Common myeloid progenitor, CD34-positive (primary cell): Measurements from ENCODE around the gene ANKS1A.

ENCODE experiments used
- CTCF ChIA-PET: fragments of 350-600 bp; sonication (Branson Sonifier 250); formaldehyde crosslinking; loops from one replicate; lab custom pipeline; 2021; ENCODE audit warnings: antibody characterized with exemption; lab: Charles Lee
- POLR2A ChIA-PET: fragments of 350-600 bp; sonication (Branson Sonifier 250); formaldehyde crosslinking; loops from one replicate; lab custom pipeline; 2021; ENCODE audit warnings: antibody characterized with exemption; lab: Charles Lee
- DNase-seq, 3 donors: peaks; one replicate each; pipeline versions ENCODE4 v3.0.0 to v3.0.0-alpha.2; 2013
- H3K27ac ChIP-seq, 2 experiments: 1 replicate in 1 of 2; 2 replicates in 1 of 2; pipeline ENCODE4 v1.7.0; 2013; ENCODE audit warnings: inconsistent platforms in 2 of 2, low read length in 2 of 2, mild to moderate bottlenecking in 2 of 2, low read depth in 1 of 2, moderate library complexity in 1 of 2; ENCODE audit not compliant: severe bottlenecking in 2 of 2, insufficient read depth in 1 of 2, poor library complexity in 1 of 2
- H3K27me3 ChIP-seq, 5 experiments: replicated peaks in 2 of 5; 1 replicate in 3 of 5; 2 replicates in 2 of 5; pipeline versions ENCODE4 v1.6.1 to v1.7.0; 2013; ENCODE audit warnings: low read length in 4 of 5, mild to moderate bottlenecking in 2 of 5, moderate library complexity in 2 of 5, inconsistent platforms in 1 of 5; ENCODE audit not compliant: insufficient read depth in 5 of 5, control insufficient read depth in 4 of 5
- H3K36me3 ChIP-seq, 4 experiments: 1 replicate in 2 of 4; 2 replicates in 2 of 4; pipeline versions ENCODE4 v1.6.1 to v1.7.0; 2013; ENCODE audit warnings: low read length in 3 of 4, control low read depth in 1 of 4, mild to moderate bottlenecking in 1 of 4; ENCODE audit not compliant: control insufficient read depth in 4 of 4, insufficient read depth in 4 of 4
- H3K4me1 ChIP-seq, 4 experiments: 1 replicate in 3 of 4; 2 replicates in 1 of 4; pipeline versions ENCODE4 v1.6.1 to v1.7.1; 2013; ENCODE audit warnings: low read length in 3 of 4, mild to moderate bottlenecking in 3 of 4, control low read depth in 1 of 4, inconsistent platforms in 1 of 4, moderate library complexity in 1 of 4; ENCODE audit not compliant: control insufficient read depth in 4 of 4, insufficient read depth in 4 of 4; ENCODE audit errors: control extremely low read depth in 1 of 4
- H3K4me3 ChIP-seq, 7 experiments: 1 replicate in 4 of 7; 2 replicates in 3 of 7; pipeline versions ENCODE4 v1.5.1 to v1.7.0; 2013; ENCODE audit warnings: mild to moderate bottlenecking in 7 of 7, low read length in 6 of 7, moderate library complexity in 6 of 7, inconsistent platforms in 2 of 7, low read depth in 2 of 7, control low read depth in 1 of 7; ENCODE audit not compliant: insufficient read depth in 4 of 7, control insufficient read depth in 1 of 7; ENCODE audit errors: extremely low read depth in 1 of 7
- H3K9me3 ChIP-seq, 5 experiments: 1 replicate in 4 of 5; 2 replicates in 1 of 5; pipeline versions ENCODE4 v1.6.1 to v1.7.1; 2013; ENCODE audit warnings: low read length in 4 of 5, mild to moderate bottlenecking in 2 of 5, inconsistent platforms in 1 of 5, low read depth in 1 of 5, moderate library complexity in 1 of 5; ENCODE audit not compliant: control insufficient read depth in 4 of 5, insufficient read depth in 2 of 5; ENCODE audit errors: control extremely low read depth in 1 of 5
- WGBS: methylation state at CpG from one replicate; pipeline ENCODE4 v1.1.5; 2013; ENCODE audit not compliant: insufficient coverage; 5-methylcytosine and 5-hydroxymethylcytosine counted together

ANKS1A gene

GRCh38 chr6:35048031-35048613 lies 159.1 kb downstream of the ANKS1A start:
- peak overlapping the region; percentile 64 to 80 for H3K27ac ChIP-seq
- H3K4me1 ChIP-seq, result peaks cover 56 to 98% (median 93%) of the 10 kb centered on the region in 4 experiments
- ChIA-PET POLR2A (interaction anchor here (0.6 kb wide), 1 partner anchor 44 kb away, joined by 3 read pairs; no protein-coding TSS in a partner anchor), CTCF (interaction anchor here (0.6 to 8.3 kb wide), 8 partner anchors 11 to 1818 kb away, joined by 3 to 49 read pairs (median 9); no protein-coding TSS in a partner anchor)
- peak overlapping the region in 4 of 7 experiments; percentile 4 to 37 (median 20) for H3K4me3 ChIP-seq
- peak; percentile 38 to 83 (median 80) for DNase-seq
- WGBS, result 69% methylated on average over 9 of the region's 12 CpGs
- peaks cover 0 to 9% (median 0%) of the 10 kb centered on the region in 4 experiments for H3K36me3 ChIP-seq
- no peaks in the 10 kb centered on the region for H3K9me3 ChIP-seq
- H3K27me3 ChIP-seq, result no peaks in the 10 kb centered on the region

- H3K4me1 ChIP-seq, result peaks cover 54 to 97% (median 92%) of the 10 kb centered on the region in 4 experiments
- H3K27ac ChIP-seq, result peak overlapping the region; percentile 64 to 80
- H3K4me3 ChIP-seq, result peak overlapping the region in 2 of 7 experiments; percentile 4 to 16
- H3K9me3 ChIP-seq, result no peaks in the 10 kb centered on the region
- DNase-seq, result peak; percentile 48 to 87 (median 80)
- 35% methylated on average over 11 of the region's 11 CpGs for WGBS
- H3K27me3 ChIP-seq, result no peaks in the 10 kb centered on the region
- ChIA-PET POLR2A (no interaction called here), CTCF (interaction anchor here (0.9 to 8.3 kb wide), 8 partner anchors 11 to 192 kb away, joined by 3 to 49 read pairs (median 9); no protein-coding TSS in a partner anchor)
- peaks cover 0 to 9% (median 0%) of the 10 kb centered on the region in 4 experiments for H3K36me3 ChIP-seq
Observed at GRCh38 chr6:35048631-35049083, 159.6 kb downstream of the ANKS1A start.

- peaks cover 52 to 91% (median 86%) of the 10 kb centered on the region in 4 experiments for H3K4me1 ChIP-seq
- H3K27me3 ChIP-seq, result no peaks in the 10 kb centered on the region
- no peaks in the 10 kb centered on the region for H3K9me3 ChIP-seq
- ChIA-PET CTCF (interaction anchor here (0.9 to 8.3 kb wide), 9 partner anchors 9 to 192 kb away, joined by 3 to 49 read pairs (median 9); no protein-coding TSS in a partner anchor), POLR2A (no interaction called here)
- H3K36me3 ChIP-seq, result peaks cover 0 to 15% (median 0%) of the 10 kb centered on the region in 4 experiments
- H3K4me3 ChIP-seq, result peak overlapping the region in 1 of 7 experiments; percentile 30
- 88% methylated on average over 10 of the region's 10 CpGs for WGBS
- DNase-seq, result no peak
- peak overlapping the region in 1 of 2 experiments; percentile 41 for H3K27ac ChIP-seq
Observed at GRCh38 chr6:35049156-35049735, 160.2 kb downstream of the ANKS1A start.

GRCh38 chr6:35049900-35050756 lies 161.1 kb downstream of the ANKS1A start:
- Histone ChIP-seq H3K27ac (peak overlapping the region; percentile 15 to 41), H3K27me3 (no peaks in the 10 kb centered on the region), H3K4me3 (peak overlapping the region in 2 of 7 experiments; percentile 28 to 30), H3K9me3 (no peaks in the 10 kb centered on the region), H3K36me3 (peaks cover 0 to 21% (median 2%) of the 10 kb centered on the region in 4 experiments), H3K4me1 (peaks cover 46 to 82% (median 80%) of the 10 kb centered on the region in 4 experiments)
- POLR2A ChIA-PET, result no interaction called here
- CTCF ChIA-PET, result interaction anchor here (0.7 to 8.3 kb wide), 10 partner anchors 8 to 191 kb away, joined by 3 to 49 read pairs (median 4); no protein-coding TSS in a partner anchor
- DNase-seq, result peak; percentile 40 to 84 (median 80)
- WGBS, result 20% methylated on average over 3 of the region's 10 CpGs

GRCh38 chr6:35050757-35051330 lies 161.8 kb downstream of the ANKS1A start:
- no peak for DNase-seq
- ChIA-PET CTCF (interaction anchor here (0.7 to 8.3 kb wide), 11 partner anchors 9 to 190 kb away, joined by 3 to 49 read pairs (median 3); no protein-coding TSS in a partner anchor), POLR2A (no interaction called here)
- H3K9me3 ChIP-seq, result no peaks in the 10 kb centered on the region
- 98% methylated on average over 10 of the region's 10 CpGs for WGBS
- H3K36me3 ChIP-seq, result peaks cover 0 to 22% (median 2%) of the 10 kb centered on the region in 4 experiments
- H3K27me3 ChIP-seq, result no peaks in the 10 kb centered on the region
- H3K4me1 ChIP-seq, result peaks cover 39 to 75% (median 72%) of the 10 kb centered on the region in 4 experiments
- peak overlapping the region in 1 of 2 experiments; percentile 1 for H3K27ac ChIP-seq
- peak overlapping the region in 1 of 7 experiments; percentile 25 for H3K4me3 ChIP-seq

GRCh38 chr6:35051396-35051795 lies 162.3 kb downstream of the ANKS1A start:
- peaks cover 0 to 22% (median 2%) of the 10 kb centered on the region in 4 experiments for H3K36me3 ChIP-seq
- peaks cover 33 to 70% (median 67%) of the 10 kb centered on the region in 4 experiments for H3K4me1 ChIP-seq
- no peaks in the 10 kb centered on the region for H3K9me3 ChIP-seq
- no peak overlapping the region for H3K27ac ChIP-seq
- ChIA-PET POLR2A (no interaction called here), CTCF (interaction anchor here (0.7 to 8.3 kb wide), 7 partner anchors 9 to 39 kb away, joined by 3 to 49 read pairs (median 3); no protein-coding TSS in a partner anchor)
- no peak for DNase-seq
- 97% methylated on average over 5 of the region's 7 CpGs for WGBS
- no peak overlapping the region for H3K4me3 ChIP-seq
- H3K27me3 ChIP-seq, result no peaks in the 10 kb centered on the region
